GM18519 (cell line): ENCODE results near the gene GNAT1.
"Not testable (repeated sequence)": the region's sequence is repeated elsewhere in the genome, so short reads cannot be mapped to it uniquely, and the experiment has no call there.

ENCODE experiments used
- ATAC-seq: cut with Tn5 transposase; IDR thresholded peaks from one replicate; pipeline ENCODE4 v1.9.1; 2021; ENCODE audit warnings: mild to moderate bottlenecking, moderate library complexity; ENCODE audit not compliant: unreplicated experiment, low FRiP score

GNAT1 gene

DNA sequence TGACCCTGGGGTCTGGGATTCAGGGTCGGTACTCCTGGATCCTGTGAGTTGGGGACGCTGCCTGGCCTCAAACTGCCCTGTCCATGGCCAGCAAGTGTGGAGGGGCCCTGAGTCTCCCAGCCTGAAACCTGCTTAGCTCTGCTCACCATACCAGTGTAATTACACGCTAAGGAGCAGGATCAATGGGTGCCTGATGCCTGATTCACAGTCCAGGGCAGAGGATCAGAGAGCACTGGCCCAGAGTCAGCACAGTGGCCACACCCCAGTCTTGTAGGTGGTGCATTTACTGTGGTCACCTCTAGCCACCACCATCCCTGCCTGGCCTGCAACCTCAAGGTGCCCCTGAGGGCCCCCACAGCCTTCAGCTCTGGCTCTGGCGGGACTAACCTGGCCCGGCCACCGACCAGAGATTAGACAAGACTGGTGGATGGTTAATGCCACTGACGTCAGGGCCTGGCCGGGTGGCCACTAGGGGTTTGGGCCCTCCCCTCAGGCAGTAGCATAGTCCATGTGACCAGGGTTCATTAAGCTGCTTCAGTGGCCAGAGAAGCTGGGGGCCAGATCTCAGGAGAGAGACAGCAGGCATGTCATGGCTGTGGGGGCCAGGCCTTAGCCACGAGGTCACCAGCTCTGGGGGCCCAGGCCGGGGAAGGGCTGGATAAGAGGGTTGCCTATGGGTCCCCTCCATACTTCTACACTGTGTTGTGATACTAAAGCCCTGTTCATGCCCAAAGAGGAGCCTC, 10.3 kb downstream of the GNAT1 start:
- no peak for ATAC-seq

DNA sequence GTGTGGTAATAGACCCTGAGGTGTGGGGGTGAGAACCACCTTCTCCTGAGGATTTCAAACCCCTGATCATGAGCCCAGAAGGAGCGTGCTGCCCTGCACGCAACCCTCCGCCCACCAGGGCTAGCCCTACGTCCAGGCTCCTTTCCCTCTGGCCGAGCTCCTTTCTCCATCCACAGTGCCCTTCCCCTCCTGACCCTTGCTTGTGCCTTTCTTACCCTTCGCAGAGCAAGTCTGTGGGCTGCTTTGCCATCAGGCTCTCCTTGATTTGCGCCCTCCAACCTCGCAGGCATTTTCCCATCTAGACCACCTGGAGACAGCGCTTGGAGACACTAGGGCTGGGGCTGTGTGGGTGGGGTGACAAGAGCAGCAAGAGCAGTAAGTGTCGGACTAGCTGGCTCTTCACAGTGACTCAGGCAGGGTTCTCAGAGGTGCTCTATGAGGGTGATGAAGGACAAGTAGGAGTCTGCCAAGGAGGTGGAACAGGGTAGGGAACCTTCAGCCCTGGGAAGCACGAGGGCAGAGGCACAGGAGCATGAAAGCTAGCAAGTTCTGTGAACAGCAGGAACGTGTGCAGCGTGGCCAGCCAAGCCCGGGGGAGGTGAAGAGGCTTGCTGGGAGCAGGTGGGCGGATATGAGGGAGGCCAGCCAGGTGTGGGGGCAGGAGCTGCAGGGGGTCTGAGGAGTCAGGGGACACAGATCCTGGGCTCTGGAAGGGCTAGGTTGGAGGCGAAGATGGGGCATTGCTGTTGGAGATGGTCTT, 11.1 kb downstream of the GNAT1 start:
- ATAC-seq: no peak

DNA sequence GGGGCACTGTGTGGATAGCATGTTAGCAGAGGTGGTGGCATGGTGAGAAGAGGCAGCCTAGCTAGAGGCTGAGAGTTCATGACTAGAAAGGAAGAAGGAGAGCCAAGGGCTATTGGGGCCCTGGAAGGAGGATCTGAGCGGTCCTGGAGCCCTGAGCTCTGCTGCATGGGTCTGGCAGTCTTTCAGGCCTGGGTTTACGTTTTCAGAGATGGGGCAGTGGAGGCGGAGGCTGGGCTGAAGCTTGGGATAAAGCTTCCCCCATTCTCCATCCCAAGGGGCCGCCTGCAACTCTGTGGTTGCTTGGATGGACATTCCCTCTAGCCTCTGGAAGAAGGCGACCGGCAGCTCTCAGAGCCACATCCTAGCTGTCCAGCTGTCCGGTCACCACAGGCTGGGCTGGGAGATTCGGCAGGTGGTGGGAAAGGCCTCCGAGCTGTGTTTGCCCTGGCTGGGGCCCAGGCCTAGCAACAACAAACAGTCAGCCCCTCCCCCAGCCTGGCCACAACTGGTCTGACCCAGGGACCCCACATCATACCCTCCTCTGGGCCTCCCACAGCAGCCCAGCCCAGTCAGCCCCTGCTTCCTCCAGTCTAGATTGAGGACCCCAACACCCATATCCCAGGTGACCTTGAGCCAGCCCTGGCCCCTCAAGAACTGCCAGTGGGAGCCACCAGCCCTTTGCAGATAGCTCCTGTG, 11.9 kb downstream of the GNAT1 start:
- no peak for ATAC-seq

DNA sequence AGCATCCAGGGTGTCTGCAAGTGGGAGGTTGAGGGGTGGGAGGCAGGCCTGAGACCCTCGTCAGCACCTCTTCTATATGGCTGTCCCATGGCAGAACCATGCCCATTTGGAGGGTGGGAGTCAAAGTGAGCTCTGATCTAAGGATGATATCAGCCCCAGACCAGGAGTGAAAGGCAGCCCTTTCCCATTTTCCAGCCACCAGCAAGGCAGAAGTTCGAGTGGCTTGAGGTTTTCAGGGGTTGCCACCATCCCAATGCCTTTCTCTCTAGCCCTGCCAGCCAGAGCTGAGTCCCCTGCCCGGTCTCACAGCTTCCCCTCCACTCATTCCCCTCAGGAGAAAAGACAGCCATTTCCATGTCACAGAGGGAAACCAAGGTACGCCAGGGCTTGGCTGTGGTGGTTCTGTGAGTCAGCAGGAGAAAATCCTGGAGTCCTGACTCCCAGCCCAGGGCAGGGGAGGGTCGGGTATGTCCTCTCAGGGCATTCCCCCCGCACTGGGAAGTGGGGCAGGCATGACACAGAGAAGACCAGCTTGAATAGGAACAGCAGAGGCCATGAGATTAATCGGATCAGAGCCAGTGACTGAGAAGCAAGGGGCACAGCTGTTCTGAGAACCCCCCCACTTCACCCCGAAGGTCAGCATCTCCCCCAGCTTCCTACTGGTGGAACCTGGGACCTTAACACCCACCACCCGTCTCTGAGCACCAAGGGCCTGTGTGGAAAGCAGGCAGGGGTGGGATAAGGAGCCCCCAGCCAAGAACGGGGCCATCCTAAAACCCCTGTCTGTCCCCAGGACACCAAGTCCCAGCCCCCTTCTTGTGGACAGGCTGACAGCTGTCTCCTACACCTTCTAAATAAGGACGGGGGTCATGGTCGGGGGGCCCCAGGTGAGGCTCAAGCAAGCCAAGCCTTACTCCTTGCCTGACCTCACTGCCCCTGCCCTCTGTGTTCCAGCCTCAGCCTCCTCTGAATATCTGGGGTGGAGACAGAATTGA, 12.7 kb downstream of the GNAT1 start:
- ATAC-seq: no peak

DNA sequence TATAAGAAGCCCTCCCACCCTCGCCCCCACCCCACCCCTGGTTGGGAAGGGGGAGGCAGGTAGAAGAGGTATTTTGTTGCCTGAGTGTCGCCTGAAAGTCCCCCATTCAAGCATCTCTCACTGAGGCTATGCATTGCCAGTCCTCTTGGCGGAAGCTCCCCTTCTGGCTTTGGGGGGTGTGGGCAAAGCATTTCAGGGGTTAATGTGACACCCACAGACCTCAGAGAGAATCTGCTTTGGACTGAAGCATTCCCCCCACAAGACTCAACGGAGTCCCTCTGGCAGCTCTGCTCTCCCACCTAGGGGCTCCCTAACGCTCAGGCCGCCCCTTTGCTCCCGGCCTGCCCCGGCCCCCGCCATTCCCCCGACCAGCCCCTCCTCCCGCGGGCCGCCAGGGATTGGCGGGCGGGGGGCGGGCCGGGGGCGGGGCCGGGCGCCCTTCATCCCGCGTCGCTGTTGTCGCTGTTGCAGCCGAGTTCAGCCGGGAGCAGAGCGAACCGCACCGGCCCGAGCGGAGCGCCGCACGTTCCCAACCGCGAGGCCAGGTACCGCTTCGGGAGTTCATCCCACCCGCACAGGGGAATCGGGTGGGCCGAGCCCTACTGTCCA, 13.5 kb downstream of the GNAT1 start, which contains the start of gene SLC38A3:
SLC38A3 (plus strand) TSS at position 468 of the 609 bp plus-strand sequence. CDS start 8,929 bp downstream, outside the sequence.
- ATAC-seq: no peak

DNA sequence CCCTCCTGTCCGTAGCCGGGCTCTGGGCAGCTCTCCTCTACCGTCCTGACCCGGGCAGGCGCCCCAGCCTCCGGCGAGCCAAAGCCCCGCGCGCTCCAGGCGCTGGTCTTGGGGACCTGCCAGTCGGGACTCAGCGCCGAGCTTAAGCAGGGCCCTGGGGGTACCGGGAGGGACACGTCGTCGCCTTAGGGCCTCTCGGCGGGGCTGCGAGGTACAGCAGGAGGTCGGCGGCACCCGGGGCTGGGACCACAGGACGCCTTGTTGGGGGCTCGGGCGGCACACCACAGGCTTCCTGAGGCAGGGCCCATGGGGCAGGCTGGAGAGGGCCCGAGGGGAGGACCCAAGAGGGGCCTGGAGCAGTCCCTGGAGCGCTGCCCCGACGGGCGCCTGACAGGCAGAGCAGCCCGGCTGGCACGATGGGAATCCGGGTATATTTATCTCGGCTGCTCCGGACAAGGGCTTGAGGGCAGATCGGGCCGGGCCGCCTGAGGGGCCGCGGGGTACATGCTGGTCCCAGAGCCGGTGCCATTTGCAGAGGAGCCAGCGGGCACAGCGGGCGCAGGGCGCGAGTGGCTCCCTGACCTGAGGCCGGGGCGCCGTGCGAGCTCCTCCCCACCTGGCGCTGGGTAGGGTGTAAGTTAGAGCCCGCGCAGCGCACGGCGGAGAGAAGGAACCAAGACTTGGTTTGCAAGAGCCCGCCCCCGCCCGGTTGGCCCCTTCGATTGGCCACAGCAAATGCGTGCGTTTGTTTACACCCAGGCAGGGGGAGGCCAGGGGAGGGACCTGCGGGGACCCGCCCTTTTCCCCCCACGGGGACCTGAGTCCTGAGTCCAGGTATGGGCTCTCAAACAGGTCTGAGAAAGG, 14.2 kb downstream of the GNAT1 start:
- ATAC-seq: no peak

DNA sequence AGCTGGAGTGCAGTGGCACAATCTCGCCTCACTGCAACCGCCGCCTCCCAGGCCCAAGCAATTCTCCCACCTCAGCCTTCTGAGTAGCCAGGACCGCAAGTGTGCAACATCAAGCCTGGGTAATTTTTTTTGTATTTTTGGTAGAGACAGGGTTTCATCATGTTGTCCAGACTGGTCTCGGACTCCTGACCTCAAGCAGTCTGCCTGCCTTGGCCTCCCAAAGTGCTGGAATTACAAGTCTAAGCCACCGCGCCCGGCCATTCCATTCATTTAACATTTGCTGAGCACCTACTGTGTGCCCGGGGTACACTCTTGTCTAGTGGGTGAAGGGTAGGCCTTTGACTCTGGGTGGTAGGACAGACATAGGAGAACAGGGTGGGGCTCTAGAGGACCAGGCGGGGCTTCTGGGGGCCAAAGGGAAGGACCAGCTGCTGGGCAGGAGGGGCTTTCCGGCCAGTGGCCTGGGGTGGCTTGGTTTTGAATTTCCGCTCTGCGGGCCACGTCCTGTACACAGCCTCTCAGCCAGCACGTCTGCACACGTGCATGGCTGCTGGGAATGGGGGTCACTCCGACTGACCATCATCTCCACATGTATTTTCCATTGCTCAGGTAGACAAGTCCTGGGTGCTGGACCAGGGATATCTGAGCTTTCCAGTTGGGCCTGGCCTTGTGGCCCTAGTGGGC, 16.1 kb downstream of the GNAT1 start:
- ATAC-seq: no peak

DNA sequence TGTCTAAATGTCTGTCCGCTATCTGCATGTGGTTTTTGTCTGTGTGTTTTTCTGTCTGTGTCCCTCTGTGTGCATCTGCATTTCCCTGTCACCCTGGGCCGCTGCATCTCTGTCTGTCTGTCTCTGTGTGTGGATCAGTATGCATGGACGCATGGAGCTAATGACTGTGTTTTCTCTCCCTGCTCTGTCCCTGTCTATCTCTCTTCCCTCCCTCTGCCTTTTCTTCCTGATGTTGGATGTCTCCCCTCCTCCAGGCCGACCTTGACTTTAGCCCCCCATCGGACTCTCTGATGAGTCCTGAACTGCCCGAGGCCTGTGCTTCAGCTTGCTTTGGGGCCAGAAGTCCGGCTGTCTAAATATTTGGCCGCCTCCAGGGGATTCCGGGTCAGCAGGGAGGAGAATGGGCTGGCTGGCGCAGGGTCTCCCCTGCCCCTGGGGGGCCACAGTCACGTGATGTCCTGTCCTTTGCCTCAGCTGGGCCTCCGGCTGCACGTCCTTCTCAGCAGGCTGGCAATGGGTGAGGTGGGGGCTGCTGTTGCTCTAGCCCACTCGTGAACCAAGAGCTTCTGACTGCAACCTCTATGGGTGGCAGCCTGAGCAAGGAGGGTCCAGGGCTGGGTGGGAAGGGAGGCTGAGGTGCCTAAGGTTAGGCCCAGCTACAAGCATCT, 17.4 kb downstream of the GNAT1 start:
- ATAC-seq: no peak

DNA sequence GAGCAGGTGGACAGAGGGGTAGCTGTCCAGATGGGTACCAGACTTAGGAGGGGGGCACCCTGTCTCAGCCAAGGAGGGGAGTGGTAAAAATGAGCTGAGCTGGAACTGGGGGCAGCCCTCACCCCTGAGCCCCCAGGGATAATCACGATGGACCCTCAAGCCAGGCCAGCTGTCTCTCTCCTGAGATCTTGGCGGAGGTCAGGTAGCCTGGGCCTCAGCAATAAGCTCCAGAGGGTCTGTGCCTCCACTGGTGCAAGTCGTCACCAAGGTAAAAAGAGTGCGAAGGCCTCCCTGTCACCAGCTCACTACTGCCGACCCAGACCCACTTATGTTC, 18.7 kb downstream of the GNAT1 start:
- no peak for ATAC-seq

DNA sequence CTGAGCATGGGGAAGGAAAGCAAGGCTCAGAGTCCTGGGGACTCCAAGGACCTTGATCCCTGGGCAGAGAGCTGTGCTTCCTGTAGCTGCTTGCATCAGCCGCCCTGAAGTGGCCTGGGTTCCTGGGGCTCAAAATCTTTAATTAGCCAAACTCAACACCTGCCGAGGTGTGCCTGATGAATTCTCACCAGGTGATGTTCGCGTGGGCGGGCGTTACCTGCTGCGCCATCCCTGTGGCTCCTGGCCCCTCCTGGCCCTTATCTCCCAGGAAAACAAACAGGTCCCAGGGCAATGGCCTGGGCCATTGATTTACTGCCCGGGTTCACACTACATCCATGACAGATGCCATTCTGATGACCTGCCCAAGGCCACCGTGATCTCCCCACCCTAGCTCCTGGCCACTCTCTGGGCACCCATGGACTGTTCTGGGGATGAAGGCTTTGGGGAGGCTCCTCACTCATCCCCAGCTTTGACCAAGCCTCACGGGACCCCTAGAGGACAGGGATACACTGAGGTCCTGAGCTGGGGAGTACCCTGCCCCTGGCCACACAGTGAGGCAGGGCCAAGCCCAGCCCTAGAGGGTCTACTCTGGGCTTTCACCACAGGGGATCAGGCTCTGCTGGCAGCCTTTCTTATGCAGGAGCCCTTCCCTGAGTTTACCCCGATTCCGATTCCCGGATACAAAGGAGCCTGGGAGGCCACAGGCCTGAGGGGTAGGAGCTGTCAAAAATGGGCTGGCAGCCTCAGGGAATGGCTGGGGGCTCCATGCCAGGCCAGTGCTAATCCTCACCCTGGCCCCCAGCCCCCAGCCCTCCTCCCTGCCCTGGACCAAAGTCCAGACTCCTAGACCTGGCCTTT, 19.3 kb downstream of the GNAT1 start:
- ATAC-seq: no peak

DNA sequence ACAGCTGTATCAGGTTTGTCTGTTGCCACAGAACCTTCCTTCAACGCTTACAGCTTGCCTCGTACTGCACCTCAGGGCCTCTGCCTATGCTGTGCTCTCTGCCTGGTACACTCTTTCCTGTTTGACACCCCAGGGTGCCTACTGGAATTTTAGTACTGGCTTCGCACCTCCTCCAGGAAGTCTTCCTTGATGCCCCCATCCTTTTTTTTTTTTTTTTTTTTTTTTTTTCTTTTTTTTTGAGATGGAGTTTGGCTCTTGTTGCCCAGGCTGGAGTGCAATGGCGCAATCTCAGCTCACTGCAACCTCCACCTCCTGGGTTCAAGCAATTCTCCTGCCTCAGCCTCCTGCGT, 19.9 kb downstream of the GNAT1 start:
- not testable (repeated sequence) for ATAC-seq

DNA sequence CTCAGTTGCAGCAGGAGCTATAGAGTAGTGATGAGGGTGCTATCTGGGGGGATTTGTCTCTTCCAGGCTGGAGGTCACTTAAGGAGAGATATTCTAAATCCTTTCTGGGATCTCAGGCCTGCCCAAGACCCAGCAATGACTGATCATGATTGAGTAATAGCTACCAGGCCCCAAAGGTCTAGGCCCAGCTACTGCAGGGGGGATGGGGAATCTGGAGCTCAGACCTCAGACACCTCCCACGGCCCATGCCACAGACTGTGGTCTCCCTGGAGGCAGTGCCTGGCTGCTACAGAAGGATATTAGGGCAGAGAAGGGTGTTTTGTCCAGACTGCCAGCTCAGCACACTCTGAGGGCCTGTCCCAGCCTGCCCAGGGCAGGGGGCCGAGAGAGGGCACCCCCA, 20.5 kb downstream of the GNAT1 start:
- no peak for ATAC-seq

DNA sequence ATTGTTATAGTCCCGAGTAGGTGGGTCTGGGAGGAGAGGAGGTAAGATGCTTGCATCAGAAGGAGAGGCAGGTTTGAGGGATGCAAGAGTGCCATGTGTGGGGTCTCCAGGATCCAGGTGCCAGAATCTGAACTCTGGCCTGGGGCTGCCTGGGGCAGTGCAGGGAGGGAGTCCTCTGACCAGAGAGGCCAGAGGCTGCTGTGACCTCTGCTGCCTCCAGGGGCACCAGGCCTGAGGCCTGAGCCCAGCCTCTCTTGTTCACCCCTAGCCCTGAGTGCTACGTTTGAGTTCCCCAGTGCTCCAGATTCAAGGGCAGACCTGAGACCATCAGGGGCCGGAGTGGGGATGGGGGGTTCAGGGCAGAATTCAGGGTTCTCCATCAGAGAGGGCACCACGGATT, 21.1 kb downstream of the GNAT1 start:
- no peak for ATAC-seq

DNA sequence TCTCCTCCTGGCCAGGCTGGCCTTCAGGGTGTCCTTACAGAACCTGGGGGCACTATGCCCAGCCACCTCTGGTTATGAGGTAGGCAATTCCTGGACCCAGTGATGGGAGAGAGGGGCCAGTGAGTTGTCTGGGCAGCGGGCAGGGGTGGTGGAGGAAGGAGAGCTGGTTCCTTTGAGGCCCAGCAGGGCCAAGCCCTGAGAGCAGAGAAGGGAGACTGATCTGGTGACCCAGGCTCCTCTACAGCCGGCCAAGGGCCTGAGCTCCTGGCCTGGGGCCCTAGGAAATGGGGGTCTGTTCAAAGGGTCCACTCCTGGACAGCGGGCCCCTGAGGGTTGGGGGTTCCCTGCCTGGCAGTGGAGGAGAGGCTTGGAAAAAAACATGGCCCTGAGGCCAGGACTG, 21.6 kb downstream of the GNAT1 start:
- ATAC-seq: no peak

DNA sequence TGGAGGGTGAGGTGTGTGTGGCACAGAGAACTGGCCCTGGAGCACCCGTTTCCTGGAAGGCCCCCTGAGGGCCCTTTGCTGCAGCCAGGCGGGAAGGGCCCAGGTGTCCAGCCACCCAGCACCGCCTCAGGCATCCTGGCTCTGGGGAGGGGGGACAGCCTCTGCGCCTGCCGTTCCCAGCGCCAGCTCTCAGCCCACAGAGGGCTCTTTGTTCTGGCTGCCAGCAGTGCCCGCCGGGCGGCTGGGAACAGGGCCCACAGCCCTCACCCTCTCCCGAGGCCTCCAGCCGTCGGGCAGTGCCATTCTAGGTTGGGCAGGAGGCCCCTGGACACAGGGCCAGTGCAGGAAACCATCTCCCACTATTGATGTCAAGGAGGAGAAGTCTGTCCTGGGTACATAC, 22.0 kb downstream of the GNAT1 start:
- ATAC-seq: no peak

DNA sequence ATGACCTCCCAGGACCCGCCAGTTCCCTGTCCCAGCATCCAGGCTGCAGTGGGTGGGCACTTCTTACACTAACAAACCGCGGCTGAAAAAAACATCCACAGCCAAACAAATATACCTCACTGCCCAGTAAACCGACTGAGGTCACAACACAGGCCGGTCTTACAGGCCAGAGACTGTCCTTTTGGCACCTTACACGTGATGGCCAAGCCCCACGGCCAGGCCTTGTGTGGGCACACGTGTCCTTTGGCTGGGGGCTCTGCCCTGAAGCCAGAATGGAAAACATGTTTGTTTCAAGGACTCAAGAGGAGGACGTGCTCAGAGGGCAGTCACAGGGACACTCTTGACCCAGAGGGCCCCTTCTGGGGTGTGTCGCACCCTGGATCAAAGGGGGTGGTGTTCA, 23.4 kb downstream of the GNAT1 start:
- ATAC-seq: no peak

DNA sequence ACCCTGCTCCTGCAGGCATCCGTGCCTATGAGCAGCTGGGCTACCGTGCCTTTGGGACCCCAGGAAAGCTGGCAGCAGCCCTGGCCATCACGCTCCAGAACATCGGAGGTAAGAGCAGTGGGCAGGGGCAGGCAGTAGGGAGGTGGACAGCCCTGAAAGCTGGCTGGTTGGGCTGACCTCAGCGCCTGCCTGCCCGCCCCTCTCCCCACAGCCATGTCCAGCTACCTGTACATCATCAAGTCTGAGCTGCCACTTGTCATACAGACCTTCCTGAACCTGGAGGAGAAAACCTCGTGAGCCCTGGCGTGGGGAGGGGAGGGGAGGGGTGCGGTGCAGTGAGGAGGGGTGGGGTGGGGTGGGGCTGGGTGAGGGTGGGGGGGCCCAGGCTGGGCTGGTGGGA, 24.1 kb downstream of the GNAT1 start:
- no peak for ATAC-seq
